NCI-H446 treated with DMSO at 0.1 percent for 48 hours (cell line): ENCODE results near the gene FLYWCH1.
A peak's percentile ranks its signal among the peaks of the same experiment; 100 is the strongest.

Experiments
- DNase-seq: peaks from one replicate; lab custom pipeline; 2025; lab: John Stamatoyannopoulos, UW

Gene FLYWCH1, protein sequence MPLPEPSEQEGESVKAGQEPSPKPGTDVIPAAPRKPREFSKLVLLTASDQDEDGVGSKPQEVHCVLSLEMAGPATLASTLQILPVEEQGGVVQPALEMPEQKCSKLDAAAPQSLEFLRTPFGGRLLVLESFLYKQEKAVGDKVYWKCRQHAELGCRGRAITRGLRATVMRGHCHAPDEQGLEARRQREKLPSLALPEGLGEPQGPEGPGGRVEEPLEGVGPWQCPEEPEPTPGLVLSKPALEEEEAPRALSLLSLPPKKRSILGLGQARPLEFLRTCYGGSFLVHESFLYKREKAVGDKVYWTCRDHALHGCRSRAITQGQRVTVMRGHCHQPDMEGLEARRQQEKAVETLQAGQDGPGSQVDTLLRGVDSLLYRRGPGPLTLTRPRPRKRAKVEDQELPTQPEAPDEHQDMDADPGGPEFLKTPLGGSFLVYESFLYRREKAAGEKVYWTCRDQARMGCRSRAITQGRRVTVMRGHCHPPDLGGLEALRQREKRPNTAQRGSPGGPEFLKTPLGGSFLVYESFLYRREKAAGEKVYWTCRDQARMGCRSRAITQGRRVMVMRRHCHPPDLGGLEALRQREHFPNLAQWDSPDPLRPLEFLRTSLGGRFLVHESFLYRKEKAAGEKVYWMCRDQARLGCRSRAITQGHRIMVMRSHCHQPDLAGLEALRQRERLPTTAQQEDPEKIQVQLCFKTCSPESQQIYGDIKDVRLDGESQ

DNA sequence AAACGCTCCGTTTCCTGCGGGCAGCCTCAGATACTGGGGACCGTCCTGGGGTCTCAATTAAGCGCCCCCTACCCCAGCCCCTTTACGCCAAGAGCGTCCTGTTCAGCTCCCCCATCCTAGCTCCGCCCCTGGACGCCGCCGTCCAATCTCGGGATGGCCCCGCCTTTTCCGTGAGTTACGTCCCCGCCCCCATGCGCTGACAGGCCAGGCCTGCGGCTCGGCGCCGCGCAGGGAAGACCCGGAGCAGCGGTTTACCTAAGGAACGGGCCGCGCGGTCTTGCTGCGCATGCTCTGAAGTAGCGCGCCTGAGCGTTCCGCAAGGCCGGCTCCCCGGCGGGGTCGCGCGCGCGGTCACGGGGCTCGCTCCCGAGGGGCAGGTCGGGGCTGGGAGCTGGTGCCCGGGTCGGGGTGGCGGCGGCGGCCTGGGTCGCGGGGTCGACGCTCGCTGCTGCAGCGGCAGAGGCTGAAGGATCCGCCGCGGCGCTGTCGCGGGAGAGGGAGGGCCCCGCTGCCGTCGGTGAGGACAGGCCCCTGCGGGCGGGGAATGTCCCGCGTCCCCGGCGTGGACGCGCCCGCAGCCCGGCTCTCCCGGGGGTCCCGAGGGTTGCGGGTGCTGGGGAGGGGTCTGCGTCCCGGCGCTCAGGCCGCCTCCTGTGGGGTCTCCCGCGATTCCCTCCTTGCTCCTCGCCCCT is at the start of gene FLYWCH1:
Gene FLYWCH1 (plus strand): TSS at position 294 of the 692 bp plus-strand sequence. CDS start 17,755 bp downstream, outside the sequence.
- peak; percentile 89 for DNase-seq

DNA sequence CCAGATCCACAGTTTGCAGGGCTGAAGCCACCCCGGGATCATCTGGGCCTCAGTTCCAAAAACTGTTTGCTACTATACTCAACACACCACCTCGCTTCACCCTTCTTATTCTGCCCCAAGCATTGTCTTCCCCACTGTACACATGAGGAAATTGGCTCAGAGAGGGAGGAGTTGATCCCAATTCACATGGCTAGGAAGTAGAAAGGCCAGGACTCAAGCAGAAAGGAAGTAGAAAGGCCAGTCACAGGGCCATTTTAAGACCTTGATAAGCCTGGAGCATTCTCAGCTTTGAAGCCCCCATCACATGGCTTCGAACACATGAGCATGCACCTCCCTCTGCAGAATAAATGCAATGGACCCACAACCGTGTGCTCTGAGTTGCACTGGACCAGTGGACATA is 46.1 kb upstream of the FLYWCH1 start:
- DNase-seq = no peak

DNA sequence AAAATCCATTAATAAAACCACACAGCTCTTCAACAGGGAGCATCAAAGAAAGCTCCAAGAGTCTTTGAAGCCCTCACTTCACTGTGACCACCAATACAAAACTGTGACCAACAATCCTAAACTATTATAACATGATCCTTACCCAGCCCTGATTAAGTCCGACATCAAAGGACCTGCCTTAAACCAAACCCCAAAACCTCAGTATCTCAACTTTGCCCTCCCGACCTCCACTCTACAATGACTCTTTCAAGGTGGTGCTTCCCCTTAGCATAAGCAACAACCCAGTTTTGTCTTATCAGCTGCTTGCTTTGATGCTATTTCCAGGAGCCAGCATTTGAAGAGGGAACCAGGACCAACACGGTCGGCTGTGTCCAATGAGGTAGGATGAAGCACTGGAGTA is 45.3 kb upstream of the FLYWCH1 start:
- DNase-seq = no peak

DNA sequence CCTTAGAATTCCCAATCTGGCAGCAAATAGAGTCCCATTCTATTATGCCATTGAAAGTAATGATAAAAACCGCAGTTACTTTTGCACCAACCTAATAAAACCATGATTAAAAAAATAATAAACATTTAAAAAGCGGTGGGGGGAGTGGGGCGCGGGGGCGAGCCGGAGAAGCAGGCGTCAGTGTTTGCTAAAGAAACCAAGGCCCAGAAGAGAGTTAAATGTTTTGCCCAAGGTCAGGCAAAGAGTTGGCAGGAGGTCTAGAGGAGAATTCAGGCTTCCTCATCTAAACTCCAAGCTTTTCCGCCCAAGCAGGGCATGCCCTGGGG is 44.1 kb upstream of the FLYWCH1 start:
- no peak for DNase-seq

DNA sequence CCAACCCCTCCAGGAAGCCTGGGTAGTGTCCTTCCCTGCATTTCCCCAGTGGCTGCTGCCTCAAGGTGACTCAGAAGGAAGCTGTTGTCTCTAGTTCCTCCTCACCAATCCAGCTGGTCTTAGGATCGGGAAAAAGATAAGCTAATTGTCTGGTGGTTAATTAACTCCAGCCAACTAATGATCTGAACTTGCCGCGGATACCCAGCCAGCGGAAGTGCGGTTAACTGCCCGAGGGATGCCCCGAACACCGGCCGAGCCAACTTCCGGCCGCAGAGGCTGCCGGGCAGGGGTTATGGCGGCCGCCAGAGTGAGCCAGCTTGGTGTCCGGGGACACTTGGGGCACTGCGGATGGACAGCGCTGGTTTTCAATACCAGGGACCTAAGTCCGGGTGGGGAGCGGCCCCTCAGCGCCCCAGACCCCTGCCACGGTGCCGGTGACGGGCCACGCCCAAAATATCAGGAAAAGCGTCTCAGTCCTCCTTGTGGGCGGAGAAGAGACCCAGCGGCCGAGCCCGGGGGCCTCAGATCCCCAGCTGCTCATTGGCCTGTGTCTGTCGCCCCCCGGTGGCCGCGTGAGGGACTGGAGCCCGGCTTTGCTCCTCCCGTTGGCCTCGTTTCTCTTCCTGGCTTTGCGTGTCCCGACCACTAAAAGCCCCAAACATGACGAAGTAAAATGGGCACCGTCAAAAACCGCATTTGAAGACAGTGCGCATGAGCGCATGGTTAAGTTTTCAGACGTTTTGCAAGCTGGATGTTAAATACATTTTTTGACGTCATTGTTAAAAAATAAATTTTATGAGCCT is 43.5 kb upstream of the FLYWCH1 start:
- peak; percentile 78 for DNase-seq

DNA sequence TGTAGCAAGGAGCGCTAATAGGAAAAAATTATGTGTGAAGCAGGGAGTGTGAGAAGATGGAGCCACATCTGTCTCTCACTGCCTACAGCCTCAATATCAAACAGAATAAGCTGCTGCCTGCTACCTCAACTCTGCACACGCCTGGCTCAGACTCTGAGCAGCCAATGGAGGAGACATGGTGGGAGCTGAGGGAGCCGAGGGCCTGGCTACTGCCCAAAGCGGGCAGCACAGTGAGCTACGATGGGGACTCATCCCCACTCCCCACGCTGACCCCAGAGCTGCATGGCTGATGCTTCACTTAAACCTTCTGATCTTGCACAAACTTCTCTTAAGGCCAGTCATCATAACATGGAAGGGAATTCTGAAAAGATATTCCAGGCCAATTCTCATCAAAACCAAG is 39.8 kb upstream of the FLYWCH1 start:
- DNase-seq = no peak

DNA sequence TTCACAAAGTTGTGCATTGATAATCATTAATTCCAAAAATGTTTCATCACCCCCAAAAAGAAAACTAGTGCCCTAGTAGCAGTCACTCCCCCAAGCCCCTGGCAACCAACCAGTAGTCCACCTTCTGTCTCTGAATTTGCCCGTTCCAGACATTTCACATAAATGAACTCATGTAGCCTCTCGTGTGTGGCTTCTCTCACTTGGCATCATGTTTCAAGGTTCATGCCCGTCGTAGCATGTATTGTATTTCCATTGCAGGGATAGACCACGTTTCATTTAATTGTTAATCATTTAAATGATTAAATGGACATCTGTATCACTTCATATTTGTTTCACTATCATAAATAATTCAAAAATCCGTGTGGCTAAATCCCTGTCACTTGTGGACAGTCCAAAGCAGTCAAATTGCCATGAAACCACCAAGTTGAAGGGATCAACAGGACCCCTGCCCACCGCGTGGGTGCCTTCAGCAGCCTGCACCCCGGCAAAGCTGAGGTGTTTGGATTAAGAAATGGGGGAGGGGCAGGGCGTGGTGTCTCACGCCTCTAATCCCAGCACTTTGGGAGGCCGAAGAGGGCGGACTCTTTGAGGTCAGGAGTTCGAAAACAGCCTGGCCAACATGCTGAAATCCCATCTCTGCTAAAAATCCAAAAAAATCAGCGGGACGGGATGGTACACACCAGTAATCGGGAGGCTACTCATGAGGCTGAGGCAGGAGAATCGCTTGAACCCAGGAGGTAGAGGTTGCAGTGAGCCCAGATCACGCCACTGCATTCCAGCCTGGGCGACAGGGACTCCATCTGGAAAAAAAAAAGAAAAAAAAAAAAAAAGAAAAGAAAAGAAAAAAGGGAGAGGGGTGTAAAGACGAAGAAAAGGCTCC is 37.5 kb upstream of the FLYWCH1 start:
- peak; percentile 2 for DNase-seq

DNA sequence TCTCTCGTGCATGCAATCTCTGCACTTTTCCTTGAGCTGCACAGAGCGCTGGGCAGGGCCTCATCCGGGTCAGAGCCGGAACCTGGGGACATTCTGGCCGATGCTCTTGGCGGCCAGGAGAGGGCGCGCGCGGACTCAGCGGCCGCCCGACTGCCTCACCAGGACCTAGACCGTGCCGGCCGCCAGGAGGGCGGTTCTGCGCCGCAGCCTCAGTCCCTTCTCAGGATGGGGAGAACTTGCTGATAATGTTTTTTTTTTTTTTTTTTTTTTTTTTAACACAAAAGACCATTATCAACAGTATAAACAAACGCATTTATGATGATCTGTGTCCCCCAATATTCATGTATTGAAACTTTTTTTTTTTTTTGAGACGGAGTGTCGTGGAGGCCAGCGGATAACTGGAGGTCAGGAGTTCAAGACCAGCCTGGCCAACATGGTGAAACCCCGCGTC is 36.8 kb upstream of the FLYWCH1 start:
- peak; percentile 43 for DNase-seq

DNA sequence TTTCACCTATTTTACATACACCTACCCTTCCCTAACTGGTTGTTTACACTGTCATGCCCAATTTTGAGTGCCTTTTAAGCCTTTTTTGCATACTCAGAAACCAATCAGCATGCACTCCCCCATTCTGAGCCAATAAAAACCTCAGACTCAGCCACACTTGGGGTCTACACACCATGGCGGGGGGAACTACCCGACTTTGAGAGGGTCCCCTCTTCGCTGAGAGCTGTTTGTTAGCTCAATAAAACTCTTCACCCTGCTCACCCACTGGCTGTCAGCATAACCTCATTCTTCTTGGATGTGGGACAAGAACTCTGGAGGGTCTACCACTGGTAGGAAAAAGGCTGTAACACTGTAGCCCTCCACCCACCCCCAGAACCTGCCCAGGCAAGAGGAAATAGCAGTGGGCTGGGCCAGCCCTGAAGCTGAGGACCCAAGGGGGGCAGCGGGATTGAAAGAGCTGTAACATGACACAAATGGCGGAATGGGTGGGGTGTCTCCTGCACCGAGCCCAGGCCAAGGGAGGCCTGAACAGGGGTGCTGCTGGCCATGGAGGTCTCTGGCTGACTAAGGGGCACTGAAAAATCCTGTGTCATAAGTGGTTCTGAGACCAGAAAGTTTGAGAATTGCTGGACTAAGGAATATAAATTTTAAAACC is 31.8 kb upstream of the FLYWCH1 start:
- no peak for DNase-seq

DNA sequence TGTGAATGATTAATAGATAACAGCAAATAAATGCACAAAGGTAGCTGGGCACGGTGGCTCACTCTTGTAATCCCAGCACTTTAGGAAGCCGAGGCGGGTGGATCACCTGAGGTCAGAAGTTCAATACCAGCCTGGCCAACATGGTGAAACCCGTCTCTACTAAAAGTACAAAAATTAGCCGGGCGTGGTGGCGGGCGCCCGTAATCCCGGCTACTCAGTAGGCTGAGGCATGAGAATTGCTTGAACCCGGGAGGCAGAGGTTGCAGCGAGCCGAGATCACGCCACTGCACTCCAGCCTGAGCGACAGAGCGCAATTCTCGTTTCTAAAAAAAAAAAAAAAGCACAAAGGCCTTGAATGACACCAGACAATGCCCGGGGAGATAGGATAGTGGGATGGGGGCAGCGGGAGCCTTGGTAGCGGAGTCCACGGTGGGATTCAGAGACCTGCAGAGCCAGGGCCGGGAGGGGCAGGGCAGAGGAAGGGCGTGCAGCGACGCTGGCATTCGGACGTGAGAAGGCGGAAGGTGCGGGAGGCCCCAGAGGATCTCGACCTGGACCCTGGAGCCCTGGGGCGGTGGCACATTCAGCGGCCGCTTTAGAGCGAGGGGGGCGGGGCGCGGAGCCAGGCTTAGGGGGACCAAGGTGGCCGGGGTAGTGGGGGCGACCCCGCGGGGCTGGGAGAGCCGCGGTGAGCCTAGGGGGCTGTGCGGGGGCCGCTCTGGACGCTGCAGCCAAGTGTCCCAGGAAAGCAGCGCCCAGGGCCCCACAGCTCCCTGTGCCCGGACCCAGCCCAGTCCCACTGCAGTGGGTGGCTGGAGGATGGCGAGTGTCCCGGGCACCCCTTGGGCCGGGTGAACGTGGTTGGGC is 29.7 kb upstream of the FLYWCH1 start:
- no peak for DNase-seq

DNA sequence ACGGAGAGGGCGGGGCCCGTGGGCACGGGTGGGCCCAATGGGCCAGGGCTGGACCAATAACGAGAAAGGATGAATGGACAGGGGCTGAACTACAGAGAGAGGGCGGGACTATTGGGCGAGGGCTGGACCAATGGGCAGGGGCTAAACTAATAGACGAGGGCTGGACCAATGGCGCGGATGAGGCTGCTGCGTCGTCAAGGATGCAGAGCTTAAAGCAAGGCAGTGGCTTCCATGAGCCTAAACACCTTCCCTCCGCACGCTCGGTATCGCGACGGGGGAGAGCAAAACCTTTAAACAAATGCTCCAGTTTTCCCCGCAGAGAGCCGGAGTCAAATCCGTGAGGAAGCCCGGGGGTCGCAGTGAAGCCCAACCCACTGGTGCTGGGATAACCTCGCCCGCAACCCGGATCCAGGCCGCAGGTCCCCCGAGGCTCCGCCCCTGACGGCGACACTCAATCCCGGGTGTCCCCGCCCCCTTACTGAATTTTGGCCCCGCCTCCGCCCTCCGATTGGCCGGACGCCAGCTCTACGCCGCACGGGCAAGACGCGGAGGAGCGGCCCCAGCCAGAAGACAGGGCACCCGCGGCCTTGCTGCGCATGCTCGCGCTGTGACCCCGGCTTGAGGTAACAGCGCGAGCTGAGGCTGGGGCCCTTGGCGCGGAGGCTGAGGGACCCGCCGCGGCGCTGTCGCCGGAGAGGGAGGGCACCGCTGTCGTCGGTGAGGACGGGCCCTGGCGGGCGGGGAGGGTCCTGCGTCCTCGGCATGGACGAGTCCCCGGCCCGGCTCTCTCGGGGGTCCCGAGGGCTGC is 28.9 kb upstream of the FLYWCH1 start, which contains the start of gene FLYWCH2:
Gene FLYWCH2 (plus strand): TSS at position 566 of the 808 bp plus-strand sequence. CDS start 13,235 bp downstream, outside the sequence.
- peak; percentile 96 for DNase-seq

DNA sequence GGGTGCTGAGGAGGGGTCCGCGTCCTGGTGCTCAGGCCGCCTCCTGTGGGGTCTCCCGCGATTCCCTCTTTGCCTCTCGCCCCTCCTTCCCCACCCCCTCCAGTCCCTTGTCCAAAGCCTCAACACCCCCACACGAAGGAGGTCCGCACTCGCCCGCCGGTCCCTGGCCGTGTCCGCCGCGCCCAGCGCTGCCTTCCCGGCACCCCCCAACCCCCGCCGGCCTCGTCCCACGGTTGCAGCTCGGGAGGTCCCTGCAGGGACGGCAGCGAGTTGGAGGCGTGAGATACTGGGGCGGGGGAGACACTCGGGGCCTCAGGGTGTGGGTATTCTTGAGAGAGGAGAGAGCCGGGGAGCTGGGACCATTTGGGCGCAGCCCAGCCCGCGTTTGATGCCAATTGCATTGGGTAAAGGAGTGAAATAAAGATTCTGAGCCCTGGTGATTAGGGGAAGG is 28.2 kb upstream of the FLYWCH1 start:
- no peak for DNase-seq

DNA sequence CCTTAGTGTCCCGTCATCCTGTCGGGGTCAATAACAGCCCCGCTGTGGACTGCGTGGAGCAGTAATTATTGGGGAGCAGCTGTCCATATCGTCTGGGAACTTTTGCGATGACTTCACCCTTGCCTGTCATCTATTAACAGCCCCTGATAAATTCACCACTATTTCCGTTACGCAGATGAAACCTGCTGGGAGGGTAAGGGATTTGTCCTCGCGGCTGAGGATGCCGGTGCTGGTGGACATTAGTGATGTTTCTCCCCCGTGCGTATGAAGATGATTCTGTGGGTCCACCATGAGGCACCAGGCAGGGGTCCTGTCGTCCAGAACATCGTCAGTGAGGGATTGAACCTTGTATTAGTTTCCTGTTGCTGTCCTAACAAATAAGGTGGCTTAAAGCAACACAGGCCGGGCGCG is 27.7 kb upstream of the FLYWCH1 start:
- DNase-seq = no peak

DNA sequence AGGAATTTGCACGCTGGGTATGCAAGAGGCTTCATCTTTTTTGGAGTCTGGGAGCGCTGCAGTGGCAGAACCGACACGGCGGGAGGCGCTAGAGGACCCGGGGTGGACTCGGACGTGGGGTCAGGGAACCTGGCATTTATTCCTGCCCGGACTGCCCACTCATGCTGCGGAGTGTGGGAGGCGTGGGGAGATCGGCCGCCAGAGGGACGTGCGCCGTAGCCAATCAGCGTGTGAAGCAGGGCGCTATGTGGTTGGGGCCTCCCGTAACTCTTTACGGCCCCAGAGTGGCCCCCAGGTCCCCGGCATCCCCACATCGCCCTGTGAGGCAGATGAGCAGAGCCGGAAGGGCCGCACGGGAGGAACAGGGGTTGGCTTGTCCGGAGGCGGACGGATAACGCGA is 17.5 kb upstream of the FLYWCH1 start:
- DNase-seq = no peak

DNA sequence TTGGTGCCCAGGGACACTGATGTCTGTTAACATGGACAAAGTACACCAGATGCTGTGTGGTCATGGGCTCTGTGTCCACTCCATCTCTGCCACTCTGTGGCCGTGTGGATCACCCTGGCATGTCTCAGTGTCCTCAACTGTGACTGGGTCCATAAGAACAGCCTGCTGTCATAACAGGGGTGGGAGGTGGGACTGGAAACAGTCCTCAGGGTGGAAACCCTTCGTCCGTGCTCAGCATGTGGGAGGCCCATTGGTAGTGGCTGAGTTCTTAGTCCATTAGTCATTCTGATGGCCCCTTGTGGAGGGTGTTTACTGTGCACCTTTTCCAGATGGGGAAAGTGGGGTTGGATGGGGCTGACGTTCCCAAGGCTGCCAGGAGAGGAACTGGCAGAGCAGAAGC is 15.9 kb upstream of the FLYWCH1 start:
- DNase-seq = no peak

DNA sequence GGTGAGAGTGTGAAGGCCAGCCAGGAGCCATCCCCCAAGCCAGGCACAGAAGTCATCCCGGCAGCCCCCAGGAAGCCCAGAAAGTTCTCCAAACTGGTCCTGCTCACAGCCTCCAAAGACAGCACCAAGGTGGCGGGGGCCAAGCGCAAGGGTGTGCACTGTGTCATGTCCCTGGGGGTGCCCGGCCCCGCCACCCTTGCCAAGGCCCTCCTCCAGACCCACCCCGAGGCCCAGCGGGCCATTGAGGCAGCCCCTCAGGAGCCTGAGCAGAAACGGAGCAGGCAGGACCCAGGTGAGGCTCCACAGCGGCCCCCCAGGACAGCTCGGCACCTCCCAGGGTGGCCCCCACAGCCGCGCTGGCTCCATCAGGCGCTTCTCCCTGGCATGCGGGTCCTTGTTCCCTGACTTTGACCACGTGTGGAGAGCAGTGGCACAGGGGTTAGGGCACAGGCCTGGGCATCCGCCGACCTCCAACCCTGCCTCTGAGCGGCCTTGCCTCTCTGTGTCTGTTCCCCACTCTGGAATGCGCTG is 15.2 kb upstream of the FLYWCH1 start:
- DNase-seq = no peak

DNA sequence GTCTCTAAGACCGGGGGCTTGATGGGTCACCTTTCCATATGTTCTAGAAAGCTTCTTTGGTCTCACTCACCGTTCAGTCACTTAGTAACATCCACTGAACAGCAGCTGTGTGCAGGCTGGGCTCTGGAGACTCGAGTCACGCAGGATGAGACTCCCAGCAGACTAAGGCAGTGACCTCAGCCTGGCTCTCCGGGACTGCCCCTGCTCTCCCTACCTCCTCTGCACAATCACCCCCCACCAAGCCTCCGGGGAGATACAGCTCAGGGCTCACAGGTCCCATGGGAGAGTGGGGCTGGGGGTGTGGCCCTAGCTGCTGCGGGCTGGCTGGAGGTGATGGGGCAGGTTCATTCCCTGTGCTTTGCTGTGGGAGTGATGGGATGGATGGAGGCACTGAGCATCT is 14.6 kb upstream of the FLYWCH1 start:
- DNase-seq = no peak
